ENCODE data around the gene FOXP4.

GRCh38 chr6:41607736-41608135 is 61.6 kb downstream of the FOXP4 start:
- no peak for TF ChIP-seq CTCF (conservative IDR thresholded peaks at IDR 0.05)
- TF ChIP-seq EZH2 (IDR thresholded peaks at IDR 0.05; ENCODE audit: low read depth), result no peak
